H9 (cell line): ENCODE measurements around the gene ZDHHC13. TPM values are rescaled to one million over a fixed set of nuclear protein-coding genes. Genes with fewer than 3 reads are reported as not detected.

ENCODE experiments used
- DNase-seq: peaks from one replicate; pipeline ENCODE4 v3.0.0-alpha.2; 2017
- H2AFZ ChIP-seq: one replicate; pipeline ENCODE4 v1.6.1; 2013; ENCODE audit warnings: mild to moderate bottlenecking, low read length, control low read depth, moderate library complexity
- H2AK5ac ChIP-seq: 2 replicates; pipeline ENCODE4 v1.6.1; 2013; ENCODE audit warnings: low read length, control low read depth, mixed read lengths; ENCODE audit not compliant: insufficient read length
- H2BK120ac ChIP-seq: one replicate; pipeline ENCODE4 v1.6.1; 2013; ENCODE audit warnings: low read depth, mild to moderate bottlenecking, low read length, control low read depth, inconsistent platforms; ENCODE audit not compliant: poor library complexity, severe bottlenecking
- H2BK12ac ChIP-seq: 2 replicates; pipeline ENCODE4 v1.6.1; 2013; ENCODE audit warnings: low read length, control low read depth, mixed read lengths, low read depth; ENCODE audit not compliant: insufficient read length
- H2BK15ac ChIP-seq: 2 replicates; pipeline ENCODE4 v1.6.1; 2013; ENCODE audit warnings: low read depth, low read length, control low read depth
- H2BK20ac ChIP-seq: one replicate; pipeline ENCODE4 v1.6.1; 2013; ENCODE audit warnings: low read depth, mild to moderate bottlenecking, low read length, control low read depth, inconsistent platforms; ENCODE audit not compliant: poor library complexity, severe bottlenecking
- H2BK5ac ChIP-seq: 2 replicates; pipeline ENCODE4 v1.6.1; 2013; ENCODE audit warnings: low read length, control low read depth, mixed read lengths; ENCODE audit not compliant: insufficient read length
- H3K14ac ChIP-seq: 2 replicates; pipeline ENCODE4 v1.6.1; 2013; ENCODE audit warnings: low read length, control low read depth; ENCODE audit not compliant: insufficient read depth
- H3K18ac ChIP-seq: 2 replicates; pipeline ENCODE4 v1.6.1; 2013; ENCODE audit warnings: low read depth, mild to moderate bottlenecking, mixed read lengths, low read length, control low read depth; ENCODE audit not compliant: insufficient read length
- H3K23ac ChIP-seq: 2 replicates; pipeline ENCODE4 v1.6.1; 2013; ENCODE audit warnings: low read length, control low read depth, mixed read lengths, low read depth; ENCODE audit not compliant: insufficient read length
- H3K23me2 ChIP-seq: 2 replicates; pipeline ENCODE4 v1.6.1; 2013; ENCODE audit warnings: low read depth, mild to moderate bottlenecking, mixed read lengths, low read length, control low read depth; ENCODE audit not compliant: insufficient read length, poor library complexity, severe bottlenecking
- H3K27ac ChIP-seq: 2 replicates; pipeline ENCODE4 v1.5.1; 2013; ENCODE audit warnings: low read length, control low read depth, mixed read lengths, low read depth; ENCODE audit not compliant: insufficient read length
- H3K27me3 ChIP-seq: 2 replicates; pipeline ENCODE4 v1.6.1; 2013; ENCODE audit warnings: low read length, control low read depth, inconsistent platforms; ENCODE audit not compliant: insufficient read depth
- H3K4ac ChIP-seq: 2 replicates; pipeline ENCODE4 v1.6.1; 2013; ENCODE audit warnings: low read depth, mild to moderate bottlenecking, control low read depth, inconsistent platforms, low read length, moderate library complexity
- H3K4me1 ChIP-seq: 2 replicates; pipeline ENCODE4 v1.6.1; 2013; ENCODE audit warnings: low read length, control low read depth, inconsistent platforms; ENCODE audit not compliant: insufficient read depth
- H3K4me2 ChIP-seq: 2 replicates; pipeline ENCODE4 v1.6.1; 2013; ENCODE audit warnings: low read length, control low read depth, mixed read lengths; ENCODE audit not compliant: insufficient read length, insufficient read depth
- H3K56ac ChIP-seq: 2 replicates; pipeline ENCODE4 v1.6.1; 2013; ENCODE audit warnings: low read depth, mild to moderate bottlenecking, mixed read lengths, low read length, control low read depth; ENCODE audit not compliant: insufficient read length
- H3K79me1 ChIP-seq: 2 replicates; pipeline ENCODE4 v1.6.1; 2013; ENCODE audit warnings: low read depth, mild to moderate bottlenecking, moderate library complexity, low read length, control low read depth, inconsistent platforms; ENCODE audit not compliant: insufficient read depth, poor library complexity, severe bottlenecking
- H3K79me2 ChIP-seq: 2 replicates; pipeline ENCODE4 v1.6.1; 2013; ENCODE audit warnings: low read length, control low read depth, inconsistent platforms; ENCODE audit not compliant: insufficient read depth
- H3K9ac ChIP-seq: 2 replicates; pipeline ENCODE4 v1.6.1; 2013; ENCODE audit warnings: low read length, control low read depth, mixed read lengths; ENCODE audit not compliant: insufficient read length; ENCODE audit errors: extremely low read depth
- H3K9me3 ChIP-seq: one replicate; pipeline ENCODE4 v1.6.1; 2013; ENCODE audit warnings: low read depth, low read length, inconsistent platforms; ENCODE audit not compliant: control insufficient read depth
- H3T11ph ChIP-seq: one replicate; pipeline ENCODE4 v1.6.1; 2013; ENCODE audit warnings: mild to moderate bottlenecking, low read length, control low read depth, inconsistent platforms
- H4K20me1 ChIP-seq: one replicate; pipeline ENCODE4 v1.6.1; 2013; ENCODE audit not compliant: control insufficient read depth, insufficient read length, insufficient read depth
- H4K5ac ChIP-seq: 2 replicates; pipeline ENCODE4 v1.6.1; 2013; ENCODE audit warnings: low read depth, mild to moderate bottlenecking, mixed read lengths, low read length, control low read depth; ENCODE audit not compliant: insufficient read length
- H4K8ac ChIP-seq: replicated peaks from 2 replicates; pipeline ENCODE4 v1.6.1; 2013; ENCODE audit warnings: low read length, control low read depth, mixed read lengths, low read depth; ENCODE audit not compliant: insufficient read length
- H4K91ac ChIP-seq: 2 replicates; pipeline ENCODE4 v1.6.1; 2013; ENCODE audit warnings: low read depth, mild to moderate bottlenecking, moderate library complexity, mixed read lengths, low read length, control low read depth; ENCODE audit not compliant: insufficient read length
- H3K27ac Mint-ChIP-seq, 3 experiments: 2 replicates in 2 of 3; 3 replicates in 1 of 3; pipeline ENCODE4 v1.8.0; 2020 to 2021; ENCODE audit warnings: mixed read lengths in 3 of 3, mild to moderate bottlenecking in 1 of 3, moderate library complexity in 1 of 3
- H3K27me3 Mint-ChIP-seq: 2 replicates; pipeline ENCODE4 v1.8.0; 2021; ENCODE audit warnings: low read depth, mild to moderate bottlenecking, moderate library complexity, mixed read lengths
- H3K36me3 Mint-ChIP-seq, 3 experiments: 2 replicates in 2 of 3; 3 replicates in 1 of 3; pipeline ENCODE4 v1.8.0; 2020 to 2021; ENCODE audit warnings: low read depth in 3 of 3, mixed read lengths in 3 of 3; ENCODE audit not compliant: insufficient read depth in 1 of 3
- H3K4me1 Mint-ChIP-seq, 2 experiments: 2 replicates each; pipeline ENCODE4 v1.8.0; 2020; ENCODE audit warnings: mixed read lengths in 2 of 2
- H3K4me3 Mint-ChIP-seq, 2 experiments: 2 replicates in 1 of 2; 3 replicates in 1 of 2; pipeline ENCODE4 v1.8.0; 2020 to 2021; ENCODE audit warnings: mild to moderate bottlenecking in 2 of 2, mixed read lengths in 2 of 2, moderate library complexity in 1 of 2
- H3K9me3 Mint-ChIP-seq, 2 experiments: 2 replicates in 1 of 2; 3 replicates in 1 of 2; pipeline ENCODE4 v1.8.0; 2020; ENCODE audit warnings: mild to moderate bottlenecking in 2 of 2, mixed read lengths in 2 of 2, moderate library complexity in 1 of 2
- WGBS: extraction: QIAGEN DNeasy Blood & Tissue Kit; methylation state at CpG from one replicate; pipeline ENCODE4 v1.1.7; 2013; ENCODE audit warnings: missing lambda C conversion rate, low lambda C conversion rate, mixed read lengths; ENCODE audit not compliant: insufficient read length; ENCODE audit errors: extremely low coverage; 5-methylcytosine and 5-hydroxymethylcytosine counted together
- total RNA-seq: library from RNA; stranded (reverse); gene quantifications from 2 replicates; pipeline ENCODE4 v1.2.1, GENCODE V29; 2021
- TF ChIP-seq, protein P1 (sequence below): fragments of 200-600 bp; sonication (generic); conservative IDR thresholded peaks from 3 replicates; pipeline ENCODE4 v1.8.0; 2021; ENCODE audit warnings: antibody characterized with exemption, mild to moderate bottlenecking

ZDHHC13 gene
- total RNA-seq, 1 experiment from 2014 or later, result 20.9 TPM

GRCh38 chr11:19084661-19085315 is 32.2 kb upstream of the ZDHHC13 start:
- Histone ChIP-seq H2BK15ac (no peak overlapping the region), H3K9me3 (no peaks in the 10 kb centered on the region), H4K8ac (no peak overlapping the region), H2AFZ (no peak overlapping the region), H3K9ac (no peak overlapping the region), H2BK5ac (no peak overlapping the region), H3K23me2 (no peaks in the 10 kb centered on the region), H3K27me3 (no peaks in the 10 kb centered on the region), H3K56ac (no peak overlapping the region), H3K23ac (no peak overlapping the region), H3K27ac (no peak overlapping the region), H3K4me1 (no peaks in the 10 kb centered on the region), H2BK20ac (no peak overlapping the region), H3K79me1 (no peaks in the 10 kb centered on the region), H3K4me2 (no peak overlapping the region), H4K91ac (no peak overlapping the region), H3K18ac (no peak overlapping the region), H2BK12ac (no peak overlapping the region), H4K5ac (no peak overlapping the region), H4K20me1 (no peaks in the 10 kb centered on the region), H2BK120ac (no peak overlapping the region), H3K4ac (no peak overlapping the region), H2AK5ac (no peak overlapping the region), H3T11ph (no peak overlapping the region), H3K79me2 (no peaks in the 10 kb centered on the region), H3K14ac (no peak overlapping the region)
- no peak for DNase-seq
- H3K4me1 Mint-ChIP-seq, result no peaks in the 10 kb centered on the region
- peaks cover 14% of the 10 kb centered on the region for H3K27me3 Mint-ChIP-seq
- no peaks in the 10 kb centered on the region for H3K36me3 Mint-ChIP-seq
- no peak overlapping the region for H3K27ac Mint-ChIP-seq
- TF ChIP-seq, protein P1, sequence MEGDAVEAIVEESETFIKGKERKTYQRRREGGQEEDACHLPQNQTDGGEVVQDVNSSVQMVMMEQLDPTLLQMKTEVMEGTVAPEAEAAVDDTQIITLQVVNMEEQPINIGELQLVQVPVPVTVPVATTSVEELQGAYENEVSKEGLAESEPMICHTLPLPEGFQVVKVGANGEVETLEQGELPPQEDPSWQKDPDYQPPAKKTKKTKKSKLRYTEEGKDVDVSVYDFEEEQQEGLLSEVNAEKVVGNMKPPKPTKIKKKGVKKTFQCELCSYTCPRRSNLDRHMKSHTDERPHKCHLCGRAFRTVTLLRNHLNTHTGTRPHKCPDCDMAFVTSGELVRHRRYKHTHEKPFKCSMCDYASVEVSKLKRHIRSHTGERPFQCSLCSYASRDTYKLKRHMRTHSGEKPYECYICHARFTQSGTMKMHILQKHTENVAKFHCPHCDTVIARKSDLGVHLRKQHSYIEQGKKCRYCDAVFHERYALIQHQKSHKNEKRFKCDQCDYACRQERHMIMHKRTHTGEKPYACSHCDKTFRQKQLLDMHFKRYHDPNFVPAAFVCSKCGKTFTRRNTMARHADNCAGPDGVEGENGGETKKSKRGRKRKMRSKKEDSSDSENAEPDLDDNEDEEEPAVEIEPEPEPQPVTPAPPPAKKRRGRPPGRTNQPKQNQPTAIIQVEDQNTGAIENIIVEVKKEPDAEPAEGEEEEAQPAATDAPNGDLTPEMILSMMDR, result no peak
- H3K9me3 Mint-ChIP-seq, result no peaks in the 10 kb centered on the region
- whole genome bisulfite sequencing, result no CpG with 5 or more reads among the region's 5 CpGs
- H3K4me3 Mint-ChIP-seq, result no peak overlapping the region
